HCT116 (cell line): ENCODE data around the gene GLDC. TPM values are rescaled to one million over a fixed set of nuclear protein-coding genes. Genes with fewer than 3 reads are reported as not detected.
A peak's percentile ranks its signal among the peaks of the same experiment; 100 is the strongest.

Experiments
- ATAC-seq: fragments of 200-7000 bp; cut with Tn5 transposase; 2 replicates; pipeline ENCODE4 v1.9.1; 2020; ENCODE audit warnings: mild to moderate bottlenecking, moderate library complexity
- BruUV-seq: library from RNA; stranded (reverse); fragments of 400-500 nt; replicated peaks from 2 replicates; lab custom pipeline; 2021; lab: Mats Ljungman, UMichigan
- CTCF ChIA-PET: fragments of 300-600 bp; sonication (Branson Sonifier 250); formaldehyde crosslinking; loops from one replicate; lab custom pipeline; 2021; ENCODE audit warnings: antibody characterized with exemption; lab: Charles Lee
- POLR2A ChIA-PET: fragments of 300-600, 350-600 bp; sonication (Branson Sonifier 250); formaldehyde crosslinking; loops from one replicate; lab custom pipeline; 2021; ENCODE audit warnings: antibody characterized with exemption; lab: Charles Lee
- RAD21 ChIA-PET, 2 experiments: fragments of 300-600 bp; sonication (Branson Sonifier 250); formaldehyde crosslinking; loops; one replicate each; lab custom pipeline; 2023; ENCODE audit warnings: low total read pairs in 2 of 2; ENCODE audit not compliant: uncharacterized antibody in 2 of 2, unreplicated experiment in 2 of 2, low non-redundant PET in 1 of 2; lab: Charles Lee
- DNase-seq: peaks from one replicate; pipeline ENCODE4 v3.0.0-alpha.2; 2010; ENCODE audit warnings: low read depth, low spot score
- H2AFZ ChIP-seq: fragments of 200-600 bp; shearing (Covaris generic), sonication (generic); 2 replicates; pipeline ENCODE4 v1.6.1; 2017; ENCODE audit warnings: low read depth, mixed run types, mixed read lengths, antibody characterized with exemption, low read length; ENCODE audit not compliant: poor library complexity, severe bottlenecking
- H3K27ac ChIP-seq: 2 replicates; pipeline ENCODE4 v1.5.1; 2012; ENCODE audit warnings: low read depth, low read length
- H3K27me3 ChIP-seq: fragments of 200-600 bp; sonication (generic); 2 replicates; pipeline ENCODE4 v1.6.1; 2016; ENCODE audit warnings: mixed run types, low read length, mixed read lengths; ENCODE audit not compliant: insufficient read depth
- H3K36me3 ChIP-seq, 2 experiments: fragments of 200-500 bp in 1 of 2; fragments of 200-600 bp in 1 of 2; sonication (Bioruptor generic) in 1 of 2; sonication (generic) in 1 of 2; 2 replicates each; pipeline versions ENCODE4 v1.5.1 to v1.6.1; 2014 to 2016; ENCODE audit warnings: low read length in 2 of 2, inconsistent platforms in 1 of 2, mixed read lengths in 1 of 2, mixed run types in 1 of 2; ENCODE audit not compliant: insufficient read depth in 2 of 2, control insufficient read depth in 1 of 2
- H3K4me1 ChIP-seq, 2 experiments: fragments of 200-600 bp in 1 of 2; sonication (generic) in 1 of 2; 2 replicates each; pipeline versions ENCODE4 v1.5.1 to v1.6.1; 2012 to 2017; ENCODE audit warnings: low read length in 2 of 2, inconsistent platforms in 1 of 2, mild to moderate bottlenecking in 1 of 2, mixed read lengths in 1 of 2, mixed run types in 1 of 2, moderate library complexity in 1 of 2; ENCODE audit not compliant: insufficient read depth in 2 of 2, control insufficient read depth in 1 of 2
- H3K4me2 ChIP-seq: fragments of 200-600 bp; sonication (generic); 2 replicates; pipeline ENCODE4 v1.6.1; 2017; ENCODE audit warnings: mixed run types, low read length, mixed read lengths
- H3K4me3 ChIP-seq, 2 experiments: fragments of 200-600 bp in 1 of 2; sonication (generic) in 1 of 2; replicated peaks in 1 of 2; 2 replicates each; pipeline ENCODE4 v1.5.1; 2011 to 2016; ENCODE audit warnings: low read length in 2 of 2, control low read depth in 1 of 2, low read depth in 1 of 2, mild to moderate bottlenecking in 1 of 2, mixed read lengths in 1 of 2, mixed run types in 1 of 2
- H3K79me2 ChIP-seq: fragments of 200-600 bp; sonication (generic); 2 replicates; pipeline ENCODE4 v1.6.1; 2017; ENCODE audit warnings: mild to moderate bottlenecking, mixed run types, low read length, moderate library complexity, mixed read lengths; ENCODE audit not compliant: insufficient read depth
- H3K9ac ChIP-seq: fragments of 200-600 bp; sonication (generic); 2 replicates; pipeline ENCODE4 v1.6.1; 2016; ENCODE audit warnings: low read length, mixed read lengths
- H3K9me2 ChIP-seq: fragments of 200-600 bp; sonication (generic), shearing (Covaris generic); 2 replicates; pipeline ENCODE4 v1.6.1; 2017; ENCODE audit warnings: mixed run types, mild to moderate bottlenecking, moderate library complexity; ENCODE audit not compliant: insufficient read depth
- H3K9me3 ChIP-seq, 2 experiments: fragments of 200-500 bp in 1 of 2; fragments of 200-600 bp in 1 of 2; sonication (Bioruptor generic) in 1 of 2; sonication (generic) in 1 of 2; 2 replicates each; pipeline ENCODE4 v1.6.1; 2014 to 2017; ENCODE audit warnings: low read length in 2 of 2, mixed read lengths in 2 of 2, inconsistent platforms in 1 of 2, low read depth in 1 of 2, mild to moderate bottlenecking in 1 of 2, mixed run types in 1 of 2, moderate library complexity in 1 of 2; ENCODE audit not compliant: control insufficient read depth in 1 of 2, insufficient read depth in 1 of 2
- H4K20me1 ChIP-seq: fragments of 200-600 bp; sonication (generic), shearing (Covaris generic); 2 replicates; pipeline ENCODE4 v1.6.1; 2017; ENCODE audit warnings: mixed run types, mild to moderate bottlenecking, moderate library complexity; ENCODE audit not compliant: insufficient read depth
- ATF3 ChIP-seq: IDR thresholded peaks from 2 replicates; pipeline ENCODE4 v1.6.1; 2012
- CBX3 ChIP-seq: IDR thresholded peaks from 2 replicates; pipeline ENCODE4 v1.6.1; 2012; ENCODE audit warnings: low read depth
- CTCF ChIP-seq, 3 experiments: fragments of 200-600 bp in 1 of 3; sonication (generic) in 1 of 3; IDR thresholded peaks in 2 of 3; conservative IDR thresholded peaks in 1 of 3; 2 replicates each; pipeline ENCODE4 v1.5.1; 2012 to 2017; ENCODE audit warnings: low read depth in 2 of 3, low read length in 2 of 3, antibody characterized with exemption in 1 of 3, borderline replicate concordance in 1 of 3, control low read depth in 1 of 3, mild to moderate bottlenecking in 1 of 3, mixed read lengths in 1 of 3, mixed run types in 1 of 3, moderate library complexity in 1 of 3; ENCODE audit not compliant: insufficient read depth in 1 of 3
- EZH2phosphoT487 ChIP-seq: fragments of 200-600 bp; IDR thresholded peaks from 2 replicates; pipeline ENCODE4 v1.6.1; 2018; ENCODE audit warnings: antibody characterized with exemption, borderline replicate concordance
- FOSL1 ChIP-seq: IDR thresholded peaks from 2 replicates; pipeline ENCODE4 v1.6.1; 2012; ENCODE audit warnings: low read depth
- JUND ChIP-seq: IDR thresholded peaks from 2 replicates; pipeline ENCODE4 v1.6.1; 2012
- SIN3A ChIP-seq: IDR thresholded peaks from 2 replicates; pipeline ENCODE4 v1.6.1; 2012; ENCODE audit warnings: low read depth
- SP1 ChIP-seq: IDR thresholded peaks from 2 replicates; pipeline ENCODE4 v1.6.1; 2012; ENCODE audit warnings: low read depth
- SRF ChIP-seq: IDR thresholded peaks from 2 replicates; pipeline ENCODE4 v1.6.1; 2012; ENCODE audit warnings: low read depth
- TCF7L2 ChIP-seq: IDR thresholded peaks from 2 replicates; pipeline ENCODE4 v1.7.0; 2011; ENCODE audit warnings: borderline replicate concordance, inconsistent platforms; ENCODE audit not compliant: insufficient read depth, insufficient read length; ENCODE audit errors: extremely low read depth
- ZFX ChIP-seq: fragments of 450-650 bp; IDR thresholded peaks from 2 replicates; pipeline ENCODE4 v1.6.1; 2017
- ZNF274 ChIP-seq: fragments of 200-500 bp; sonication (Bioruptor generic); IDR thresholded peaks from 2 replicates; pipeline ENCODE4 v1.6.1; 2014; ENCODE audit warnings: mild to moderate bottlenecking, low read depth, low read length, inconsistent platforms
- intact Hi-C: fragments of 100-400 bp; cut with micrococcal nuclease; formaldehyde crosslinking; loops from 2 replicates; pipeline ENCODE4 v1.10.0; 2022
- total RNA-seq: library from RNA; stranded (reverse); gene quantifications from one replicate; pipeline ENCODE4 v1.2.1, GENCODE V29; 2021; ENCODE audit not compliant: unreplicated experiment

GLDC gene
- total RNA-seq, 1 experiment from 2014 or later: 4.9 TPM

DNA sequence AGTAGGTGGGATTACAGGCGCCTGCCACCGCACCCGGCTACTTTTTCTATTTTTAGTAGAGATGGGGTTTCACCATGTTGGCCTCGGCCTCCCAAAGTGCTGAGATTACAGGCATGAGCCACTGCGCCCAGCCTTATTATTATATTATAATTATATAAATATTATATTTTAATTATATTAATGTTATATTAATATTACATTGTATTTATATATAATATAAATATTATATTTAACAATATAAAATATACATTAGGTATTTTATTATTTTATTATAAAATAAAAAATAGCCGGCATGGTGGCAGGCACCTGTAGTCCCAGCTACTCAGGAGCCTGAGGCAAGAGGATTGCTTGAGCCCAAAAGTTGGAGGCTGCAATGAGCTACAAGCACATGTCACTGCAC, 21.6 kb upstream of the GLDC start:
- no peak overlapping the region for H3K4me3 ChIP-seq
- intact Hi-C loops: loop anchor here (1.0 to 5.0 kb wide), 2 partner anchors 80 to 313 kb away; no protein-coding TSS in a partner anchor
- no peak overlapping the region for H2AFZ ChIP-seq
- H3K4me2 ChIP-seq: no peak overlapping the region
- ChIA-PET CTCF (interaction anchor here (0.6 to 2.1 kb wide), 13 partner anchors 9 to 313 kb away, joined by 3 to 9 read pairs (median 4); partner anchors contain the start of gene KDM4C), RAD21 (interaction anchor here in 1 of 2 experiments (0.8 kb wide), 1 partner anchor 81 kb away, joined by 3 read pairs; no protein-coding TSS in a partner anchor), POLR2A (no interaction called here)
- H3K4me1 ChIP-seq: peaks cover 0 to 9% of the 10 kb centered on the region in 2 experiments; a peak in 1 of 4 replicates
- no peaks in the 10 kb centered on the region for H3K79me2 ChIP-seq
- ATAC-seq (peak; percentile 33), DNase-seq (no peak)
- H3K9ac ChIP-seq: no peak overlapping the region
- no TSS peak for BruUV-seq
- no peaks in the 10 kb centered on the region for H3K27me3 ChIP-seq
- no peaks in the 10 kb centered on the region for H4K20me1 ChIP-seq
- no peak overlapping the region for H3K27ac ChIP-seq
- H3K36me3 ChIP-seq: no peaks in the 10 kb centered on the region; a peak in 1 of 4 replicates
- H3K9me3 ChIP-seq: no peaks in the 10 kb centered on the region
- no peak for TF ChIP-seq JUND
- no peak for TF ChIP-seq TCF7L2
- TF ChIP-seq FOSL1: no peak
- no peak for TF ChIP-seq ZFX
- TF ChIP-seq SIN3A: no peak
- TF ChIP-seq SRF: no peak
- TF ChIP-seq ATF3: no peak
- TF ChIP-seq CBX3: no peak
- TF ChIP-seq SP1: no peak
- H3K9me2 ChIP-seq: no peaks in the 10 kb centered on the region

- TF ChIP-seq SIN3A (no peak), ZFX (no peak), ZNF274 (no peak), CTCF (IDR thresholded peaks at IDR 0.05 in 2 of 3, conservative IDR thresholded peaks at IDR 0.05 in 1 of 3; ENCODE audit: borderline replicate concordance in 1 of 3, insufficient read depth in 1 of 3, low read depth in 2 of 3, low read length in 2 of 3) (no peak), EZH2phosphoT487 (no peak), SRF (no peak)
- Histone ChIP-seq H3K79me2 (no peaks in the 10 kb centered on the region), H3K4me2 (no peak overlapping the region), H3K27me3 (no peaks in the 10 kb centered on the region), H3K9me3 (no peaks in the 10 kb centered on the region), H3K36me3 (no peaks in the 10 kb centered on the region), H2AFZ (no peak overlapping the region), H3K9ac (no peak overlapping the region), H4K20me1 (no peaks in the 10 kb centered on the region), H3K9me2 (no peaks in the 10 kb centered on the region), H3K27ac (no peak overlapping the region), H3K4me1 (peaks cover 0 to 9% of the 10 kb centered on the region in 2 experiments; a peak in 1 of 4 replicates), H3K4me3 (no peak overlapping the region)
- ChIA-PET CTCF (interaction anchor here (2.1 kb wide), 1 partner anchor 11 kb away, joined by 9 read pairs; no protein-coding TSS in a partner anchor), POLR2A (no interaction called here), RAD21 (no interaction called here)
- DNase-seq (no peak), ATAC-seq (no peak)
- BruUV-seq: no TSS peak
- intact Hi-C loops: loop anchor here (5.0 kb wide), 1 partner anchor 78 kb away; no protein-coding TSS in a partner anchor
These were observed 20.1 kb upstream of the GLDC start for GRCh38 chr9:6665628-6666027.
